SK-N-SH treated with all-trans-retinoic acid at 6 μM for 48 hours (cell line): ENCODE measurements around the gene SPEN.

Experiments used
- ATAC-seq: fragments of 200-7000 bp; cut with Tn5 transposase; 3 replicates; pipeline ENCODE4 v1.9.1; 2020; ENCODE audit warnings: mild to moderate bottlenecking, moderate library complexity
- ARNTL ChIP-seq: fragments of 450-650 bp; formaldehyde crosslinking; IDR thresholded peaks from 2 replicates; pipeline ENCODE4 v1.5.0; 2020; ENCODE audit warnings: low read depth, mild to moderate bottlenecking, moderate library complexity, borderline replicate concordance
- BACH2 ChIP-seq: fragments of 250-450 bp; sonication (Bioruptor Pico); IDR thresholded peaks from 2 replicates; pipeline ENCODE4 v1.9.0; 2021; ENCODE audit warnings: mild to moderate bottlenecking, borderline replicate concordance
- CREB5 ChIP-seq: fragments of 250-450 bp; sonication (Bioruptor Pico); IDR thresholded peaks from 2 replicates; pipeline ENCODE4 v1.5.1; 2020; ENCODE audit warnings: low read depth, mild to moderate bottlenecking, moderate library complexity
- CSDC2 ChIP-seq: fragments of 250-450 bp; sonication (Bioruptor Pico); IDR thresholded peaks from 2 replicates; pipeline ENCODE4 v1.5.0; 2020; ENCODE audit warnings: mild to moderate bottlenecking, moderate library complexity
- CSRNP3 ChIP-seq: fragments of 250-450 bp; sonication (Bioruptor Pico); IDR thresholded peaks from 2 replicates; pipeline ENCODE4 v1.5.1; 2021; ENCODE audit warnings: mild to moderate bottlenecking, moderate library complexity
- ESRRG ChIP-seq: fragments of 250-450 bp; sonication (Bioruptor Pico); IDR thresholded peaks from 2 replicates; pipeline ENCODE4 v1.6.1; 2021; ENCODE audit warnings: mild to moderate bottlenecking
- GLIS3 ChIP-seq: fragments of 250-450 bp; sonication (Bioruptor Pico); IDR thresholded peaks from 2 replicates; pipeline ENCODE4 v1.5.0; 2020; ENCODE audit warnings: mild to moderate bottlenecking, moderate library complexity
- ISL1 ChIP-seq: fragments of 250-450 bp; sonication (Bioruptor Pico); IDR thresholded peaks from 2 replicates; pipeline ENCODE4 v2.1.2; 2022; ENCODE audit warnings: mild to moderate bottlenecking, moderate library complexity
- PATZ1 ChIP-seq: fragments of 250-450 bp; sonication (Bioruptor Pico); IDR thresholded peaks from 2 replicates; pipeline ENCODE4 v1.8.0; 2020; ENCODE audit warnings: mild to moderate bottlenecking, moderate library complexity, borderline replicate concordance
- POU6F1 ChIP-seq: fragments of 250-450 bp; sonication (Bioruptor Pico); IDR thresholded peaks from 2 replicates; pipeline ENCODE4 v1.8.0; 2021; ENCODE audit warnings: low read depth, mild to moderate bottlenecking, moderate library complexity, borderline replicate concordance
- PPARA ChIP-seq: fragments of 250-450 bp; sonication (Bioruptor Pico); IDR thresholded peaks from 2 replicates; pipeline ENCODE4 v1.5.0; 2020; ENCODE audit warnings: mild to moderate bottlenecking, borderline replicate concordance
- RARB ChIP-seq: fragments of 250-450 bp; sonication (Bioruptor Pico); IDR thresholded peaks from 2 replicates; pipeline ENCODE4 v1.8.0; 2021; ENCODE audit warnings: mild to moderate bottlenecking, moderate library complexity
- TCF4 ChIP-seq: fragments of 250-450 bp; sonication (Bioruptor Pico); IDR thresholded peaks from 2 replicates; pipeline ENCODE4 v1.8.0; 2021; ENCODE audit warnings: mild to moderate bottlenecking, moderate library complexity, borderline replicate concordance
- TOX ChIP-seq: fragments of 250-450 bp; sonication (Bioruptor Pico); IDR thresholded peaks from 2 replicates; pipeline ENCODE4 v1.8.0; 2021; ENCODE audit warnings: mild to moderate bottlenecking, moderate library complexity, borderline replicate concordance
- TSHZ2 ChIP-seq: fragments of 250-450 bp; sonication (Bioruptor Pico); IDR thresholded peaks from 2 replicates; pipeline ENCODE4 v1.5.0; 2020; ENCODE audit warnings: mild to moderate bottlenecking, moderate library complexity
- ZC3H10 ChIP-seq: fragments of 250-450 bp; sonication (Bioruptor Pico); IDR thresholded peaks from 2 replicates; pipeline ENCODE4 v1.5.1; 2021; ENCODE audit warnings: mild to moderate bottlenecking, moderate library complexity
- ZFP3 ChIP-seq: fragments of 250-450 bp; sonication (Bioruptor Pico); IDR thresholded peaks from 2 replicates; pipeline ENCODE4 v1.5.0; 2020; ENCODE audit warnings: mild to moderate bottlenecking, moderate library complexity
- ZFP30 ChIP-seq: fragments of 450-650 bp; formaldehyde crosslinking; IDR thresholded peaks from 2 replicates; pipeline ENCODE4 v1.5.0; 2022; ENCODE audit warnings: mild to moderate bottlenecking, moderate library complexity
- ZNF565 ChIP-seq: fragments of 450-650 bp; formaldehyde crosslinking; conservative IDR thresholded peaks from 2 replicates; pipeline ENCODE4 v1.5.0; 2020; ENCODE audit warnings: low read depth, mild to moderate bottlenecking, moderate library complexity
- ZNF70 ChIP-seq: fragments of 450-650 bp; formaldehyde crosslinking; IDR thresholded peaks from 2 replicates; pipeline ENCODE4 v1.5.0; 2020; ENCODE audit warnings: mild to moderate bottlenecking, moderate library complexity

SPEN gene

GRCh38 chr1:15928971-15929965 is 81.8 kb downstream of the SPEN start (continued):
- no peak for TF ChIP-seq RARB (CRISPR knock-in tag)
- no peak for TF ChIP-seq ISL1 (CRISPR knock-in tag)
- TF ChIP-seq ZC3H10 (CRISPR knock-in tag), result no peak

GRCh38 chr1:15931401-15931800 is 83.9 kb downstream of the SPEN start:
- TF ChIP-seq ESRRG (no peak), CSRNP3 (CRISPR knock-in tag) (no peak), PPARA (CRISPR knock-in tag) (no peak), CREB5 (CRISPR knock-in tag) (no peak), GLIS3 (CRISPR knock-in tag) (no peak), ZFP30 (no peak), TSHZ2 (CRISPR knock-in tag) (no peak), ZNF565 (no peak), TOX (no peak), RARB (CRISPR knock-in tag) (no peak), BACH2 (CRISPR knock-in tag) (no peak), POU6F1 (CRISPR knock-in tag) (no peak), ZNF70 (CRISPR knock-in tag) (no peak), ARNTL (CRISPR knock-in tag) (no peak), CSDC2 (CRISPR knock-in tag) (no peak), TCF4 (CRISPR knock-in tag) (no peak), PATZ1 (CRISPR knock-in tag) (no peak)
- ATAC-seq, result no peak

- ATAC-seq, result no peak
- TF ChIP-seq PATZ1 (CRISPR knock-in tag) (no peak), ZNF70 (CRISPR knock-in tag) (no peak), ZFP3 (CRISPR knock-in tag) (no peak), TCF4 (CRISPR knock-in tag) (no peak), TSHZ2 (CRISPR knock-in tag) (no peak), PPARA (CRISPR knock-in tag) (no peak), TOX (no peak), CREB5 (CRISPR knock-in tag) (no peak), ZFP30 (no peak), BACH2 (CRISPR knock-in tag) (no peak)
Observed at GRCh38 chr1:15931884-15932283, 84.4 kb downstream of the SPEN start.
